ENCODE data around the gene ANO1. TPM values are rescaled to one million over a fixed set of nuclear protein-coding genes. Genes with fewer than 3 reads are reported as not detected.
A peak's percentile ranks its signal among the peaks of the same experiment; 100 is the strongest.

The ANO1 gene
- total and polyA plus RNA-seq, 2 of the 8 experiments (the other 6 are each of a cell fraction or from before 2014, with no cell fraction given) = 4.7 to 5.0 TPM

- Histone ChIP-seq H2BK12ac (ENCODE audit: low read depth, low read length) (no peak overlapping the region), H3K27me3 (replicated peaks in 1 of 4; ENCODE audit: control insufficient read depth in 3 of 4, extremely low read depth in 1 of 4, insufficient read depth in 3 of 4, low read length in 3 of 4) (no peaks in the 10 kb centered on the region), H4K5ac (ENCODE audit: insufficient read length, low read depth, low read length) (no peak overlapping the region), H2AK5ac (ENCODE audit: low read depth, low read length) (no peak overlapping the region), H3K18ac (ENCODE audit: extremely low read depth, low read length) (no peak overlapping the region), H3K14ac (ENCODE audit: insufficient read length) (no peak overlapping the region), H2BK20ac (ENCODE audit: low read length) (no peak overlapping the region), H3K79me1 (ENCODE audit: low read depth, low read length) (no peaks in the 10 kb centered on the region), H3K23ac (ENCODE audit: insufficient read length) (no peak overlapping the region), H4K20me1 (replicated peaks in 1 of 2; ENCODE audit: control insufficient read depth in 1 of 2, insufficient read depth in 2 of 2, low read length in 2 of 2) (no peaks in the 10 kb centered on the region), H3K9me3 (ENCODE audit: insufficient read depth in 2 of 2, low read depth in 1 of 2, low read length in 1 of 2) (no peaks in the 10 kb centered on the region), H3K23me2 (ENCODE audit: low read depth, low read length) (no peaks in the 10 kb centered on the region), H3K36me3 (ENCODE audit: control insufficient read depth in 2 of 4, insufficient read depth in 4 of 4, low read length in 3 of 4) (no peaks in the 10 kb centered on the region), H2AFZ (ENCODE audit: low read length) (no peak overlapping the region), H4K8ac (ENCODE audit: extremely low read depth, insufficient read depth, low read length) (no peak overlapping the region; the same call in 1 of the 2 replicates), H3K56ac (replicated peaks; ENCODE audit: insufficient read length, low read depth, low read length) (no peak overlapping the region), H3K4me1 (replicated peaks in 1 of 4; ENCODE audit: control insufficient read depth in 3 of 4, insufficient read depth in 4 of 4, low read length in 3 of 4) (no peaks in the 10 kb centered on the region), H3K4me3 (ENCODE audit: extremely low read depth in 1 of 4, insufficient read depth in 2 of 4, low read depth in 3 of 4, low read length in 4 of 4) (no peak overlapping the region), H3K4ac (replicated peaks; ENCODE audit: insufficient read length, low read depth, low read length) (peak overlapping the region; percentile 33), H3K4me2 (ENCODE audit: insufficient read depth in 1 of 2, low read depth in 2 of 2, low read length in 2 of 2) (no peak overlapping the region), H2BK120ac (replicated peaks; ENCODE audit: low read depth, low read length) (no peak overlapping the region), H3K27ac (ENCODE audit: low read depth, low read length) (no peak overlapping the region), H2BK15ac (ENCODE audit: low read length) (no peak overlapping the region), H2BK5ac (ENCODE audit: low read depth, low read length) (no peak overlapping the region), H3K9ac (replicated peaks in 1 of 4; ENCODE audit: extremely low read depth in 1 of 4, low read depth in 3 of 4, low read length in 3 of 4) (no peak overlapping the region), H3K79me2 (ENCODE audit: control insufficient read depth in 1 of 2, insufficient read depth in 2 of 2, low read length in 2 of 2) (no peaks in the 10 kb centered on the region), H4K91ac (replicated peaks; ENCODE audit: insufficient read length, low read length) (no peak overlapping the region)
- ChIA-PET CTCF (ENCODE audit: partially characterized antibody) (interaction anchor here (0.8 to 6.8 kb wide), 15 partner anchors 9 to 291 kb away, joined by 3 to 51 read pairs (median 4); no protein-coding TSS in a partner anchor), POLR2A (ENCODE audit: partially characterized antibody) (interaction anchor here (1.2 kb wide), 1 partner anchor 265 kb away, joined by 3 read pairs; no protein-coding TSS in a partner anchor)
- 94% methylated on average over 9 of the region's 9 CpGs; no CpG with 5 or more reads in 1 of the 2 experiments for WGBS, 2 experiments (ENCODE audit: extremely low coverage in 1 of 2, insufficient coverage in 1 of 2, insufficient read length in 1 of 2, insufficient replicate concordance in 2 of 2, low coverage in 1 of 2, low lambda C conversion rate in 2 of 2, missing lambda C conversion rate in 1 of 2)
- DNase-seq (ENCODE audit: low read depth in 1 of 2, low spot score in 2 of 2) = no peak
- no peak for FAIRE-seq
- TF ChIP-seq TCF12 (IDR thresholded peaks at IDR 0.05; ENCODE audit: low read depth, low read length) = no peak
- TF ChIP-seq CEBPB (IDR thresholded peaks at IDR 0.05; ENCODE audit: low read depth, low read length) = no peak
- TF ChIP-seq E2F6 (IDR thresholded peaks at IDR 0.05) = no peak
Observed at GRCh38 chr11:70184396-70184795, 106.3 kb downstream of the ANO1 start.
